ENCODE measurements around the gene LRIG1.

DNA sequence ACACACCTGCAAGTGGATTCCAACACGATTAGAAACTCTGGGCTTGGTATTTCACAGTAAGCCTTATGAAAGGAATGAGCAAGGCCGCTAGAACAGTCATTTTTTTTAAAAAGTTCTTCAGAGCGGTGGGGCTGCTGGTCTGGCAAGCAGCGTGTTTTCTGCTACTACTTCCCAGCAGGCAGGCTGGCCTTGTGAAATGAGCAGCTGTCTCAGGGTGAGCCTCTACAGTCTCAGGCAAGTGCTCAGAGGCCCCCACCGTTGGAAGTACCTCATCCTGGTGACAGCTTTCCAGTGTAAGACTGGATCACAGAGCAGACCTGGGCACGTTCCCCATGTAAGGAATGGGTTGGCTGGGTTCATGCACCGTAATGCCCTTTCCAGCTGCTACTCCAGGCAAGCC is 119.2 kb downstream of the LRIG1 start:
- TF ChIP-seq, protein P1, sequence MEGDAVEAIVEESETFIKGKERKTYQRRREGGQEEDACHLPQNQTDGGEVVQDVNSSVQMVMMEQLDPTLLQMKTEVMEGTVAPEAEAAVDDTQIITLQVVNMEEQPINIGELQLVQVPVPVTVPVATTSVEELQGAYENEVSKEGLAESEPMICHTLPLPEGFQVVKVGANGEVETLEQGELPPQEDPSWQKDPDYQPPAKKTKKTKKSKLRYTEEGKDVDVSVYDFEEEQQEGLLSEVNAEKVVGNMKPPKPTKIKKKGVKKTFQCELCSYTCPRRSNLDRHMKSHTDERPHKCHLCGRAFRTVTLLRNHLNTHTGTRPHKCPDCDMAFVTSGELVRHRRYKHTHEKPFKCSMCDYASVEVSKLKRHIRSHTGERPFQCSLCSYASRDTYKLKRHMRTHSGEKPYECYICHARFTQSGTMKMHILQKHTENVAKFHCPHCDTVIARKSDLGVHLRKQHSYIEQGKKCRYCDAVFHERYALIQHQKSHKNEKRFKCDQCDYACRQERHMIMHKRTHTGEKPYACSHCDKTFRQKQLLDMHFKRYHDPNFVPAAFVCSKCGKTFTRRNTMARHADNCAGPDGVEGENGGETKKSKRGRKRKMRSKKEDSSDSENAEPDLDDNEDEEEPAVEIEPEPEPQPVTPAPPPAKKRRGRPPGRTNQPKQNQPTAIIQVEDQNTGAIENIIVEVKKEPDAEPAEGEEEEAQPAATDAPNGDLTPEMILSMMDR (IDR thresholded peaks at IDR 0.05; ENCODE audit: control extremely low read depth in 1 of 3, insufficient read depth in 1 of 3, low read depth in 1 of 3, low read length in 3 of 3), result no peak
- no peak for TF ChIP-seq EP300 (IDR thresholded peaks at IDR 0.05; ENCODE audit: borderline replicate concordance in 1 of 2, low read depth in 2 of 2, low read length in 2 of 2)
- TF ChIP-seq POLR2A (IDR thresholded peaks at IDR 0.05; ENCODE audit: control extremely low read depth in 1 of 2, low read depth in 2 of 2, low read length in 2 of 2), result no peak
- TF ChIP-seq YY1 (IDR thresholded peaks at IDR 0.05; ENCODE audit: low read depth, low read length), result no peak
- no peak for TF ChIP-seq NRF1 (IDR thresholded peaks at IDR 0.05; ENCODE audit: low read depth, low read length)
- no peak for TF ChIP-seq USF2 (IDR thresholded peaks at IDR 0.05; ENCODE audit: low read length)
